ENCODE measurements around the gene PYCARD. TPM values are rescaled to one million over a fixed set of nuclear protein-coding genes. Genes with fewer than 3 reads are reported as not detected.
"Not testable (repeated sequence)": the region's sequence is repeated elsewhere in the genome, so short reads cannot be mapped to it uniquely, and the experiment has no call there.

Gene PYCARD
- total RNA-seq, 4 donors from 2014 or later = 43.8 to 162 (median 121) TPM

DNA sequence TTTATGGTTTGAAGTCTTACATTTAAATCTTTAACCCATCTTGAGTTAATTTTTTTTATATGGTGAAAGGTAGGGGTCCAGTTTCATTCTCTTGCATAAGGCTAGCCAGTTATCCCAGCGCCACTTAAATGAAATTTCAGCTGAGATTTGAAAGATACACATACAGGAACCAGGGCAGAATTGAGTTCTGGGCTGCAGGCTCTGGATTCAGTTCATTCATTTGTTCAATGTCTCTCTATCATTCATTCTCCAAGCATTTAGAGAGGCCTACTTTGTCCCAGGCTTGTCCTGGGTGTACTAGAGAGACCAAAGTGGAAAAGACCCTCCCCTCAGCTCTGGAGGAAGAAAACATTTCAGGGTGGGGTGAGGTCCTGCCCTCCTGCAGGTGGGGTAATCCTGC is 10.8 kb upstream of the PYCARD start:
- Histone ChIP-seq H3K27me3 (peaks cover 23% of the 10 kb centered on the region), H3K4me3 (no peak overlapping the region), H3K27ac (no peak overlapping the region), H3K9me3 (no peaks in the 10 kb centered on the region), H3K36me3 (no peaks in the 10 kb centered on the region), H3K4me1 (peaks cover 32% of the 10 kb centered on the region)
- no peak for TF ChIP-seq POLR2AphosphoS5 (IDR thresholded peaks at IDR 0.05)
- no peak for TF ChIP-seq EP300 (IDR thresholded peaks at IDR 0.05)
- 100% methylated on average over 1 of the region's 1 CpG for WGBS
- DNase-seq (ENCODE audit: low spot score in 2 of 2) = no peak

DNA sequence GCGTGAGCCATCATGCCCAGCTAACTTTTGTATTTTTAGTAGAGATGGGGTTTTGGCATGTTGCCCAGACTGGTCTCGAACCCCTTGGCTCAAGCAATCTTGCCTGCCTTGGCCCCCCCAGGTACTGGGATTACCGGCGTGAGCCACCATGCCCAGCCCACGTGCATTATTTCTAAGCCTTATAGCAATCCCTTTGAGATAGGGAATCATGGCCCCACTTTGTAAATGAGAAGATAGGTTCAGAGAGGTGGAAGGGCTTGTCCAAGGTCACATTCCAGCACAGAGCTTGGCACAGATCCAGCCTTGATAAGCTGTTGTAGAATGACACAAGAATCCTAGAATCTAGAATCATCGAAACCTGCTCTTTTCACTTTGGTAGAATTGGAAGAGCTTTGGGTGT is 4.2 kb upstream of the PYCARD start:
- H3K27me3 ChIP-seq = no peaks in the 10 kb centered on the region
- no peak overlapping the region for H3K4me3 ChIP-seq
- H3K27ac ChIP-seq = no peak overlapping the region
- TF ChIP-seq EP300 (IDR thresholded peaks at IDR 0.05) (no peak), POLR2A (IDR thresholded peaks at IDR 0.05) (no peak), POLR2AphosphoS5 (IDR thresholded peaks at IDR 0.05) (no peak)
- TF ChIP-seq, protein P1, sequence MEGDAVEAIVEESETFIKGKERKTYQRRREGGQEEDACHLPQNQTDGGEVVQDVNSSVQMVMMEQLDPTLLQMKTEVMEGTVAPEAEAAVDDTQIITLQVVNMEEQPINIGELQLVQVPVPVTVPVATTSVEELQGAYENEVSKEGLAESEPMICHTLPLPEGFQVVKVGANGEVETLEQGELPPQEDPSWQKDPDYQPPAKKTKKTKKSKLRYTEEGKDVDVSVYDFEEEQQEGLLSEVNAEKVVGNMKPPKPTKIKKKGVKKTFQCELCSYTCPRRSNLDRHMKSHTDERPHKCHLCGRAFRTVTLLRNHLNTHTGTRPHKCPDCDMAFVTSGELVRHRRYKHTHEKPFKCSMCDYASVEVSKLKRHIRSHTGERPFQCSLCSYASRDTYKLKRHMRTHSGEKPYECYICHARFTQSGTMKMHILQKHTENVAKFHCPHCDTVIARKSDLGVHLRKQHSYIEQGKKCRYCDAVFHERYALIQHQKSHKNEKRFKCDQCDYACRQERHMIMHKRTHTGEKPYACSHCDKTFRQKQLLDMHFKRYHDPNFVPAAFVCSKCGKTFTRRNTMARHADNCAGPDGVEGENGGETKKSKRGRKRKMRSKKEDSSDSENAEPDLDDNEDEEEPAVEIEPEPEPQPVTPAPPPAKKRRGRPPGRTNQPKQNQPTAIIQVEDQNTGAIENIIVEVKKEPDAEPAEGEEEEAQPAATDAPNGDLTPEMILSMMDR (IDR thresholded peaks at IDR 0.05) = no peak
- 55% methylated on average over 6 of the region's 6 CpGs for WGBS
- H3K36me3 ChIP-seq = no peaks in the 10 kb centered on the region
- peaks cover 20% of the 10 kb centered on the region for H3K4me1 ChIP-seq
- no peak for DNase-seq (ENCODE audit: low spot score in 2 of 2)
- H3K9me3 ChIP-seq = no peaks in the 10 kb centered on the region

DNA sequence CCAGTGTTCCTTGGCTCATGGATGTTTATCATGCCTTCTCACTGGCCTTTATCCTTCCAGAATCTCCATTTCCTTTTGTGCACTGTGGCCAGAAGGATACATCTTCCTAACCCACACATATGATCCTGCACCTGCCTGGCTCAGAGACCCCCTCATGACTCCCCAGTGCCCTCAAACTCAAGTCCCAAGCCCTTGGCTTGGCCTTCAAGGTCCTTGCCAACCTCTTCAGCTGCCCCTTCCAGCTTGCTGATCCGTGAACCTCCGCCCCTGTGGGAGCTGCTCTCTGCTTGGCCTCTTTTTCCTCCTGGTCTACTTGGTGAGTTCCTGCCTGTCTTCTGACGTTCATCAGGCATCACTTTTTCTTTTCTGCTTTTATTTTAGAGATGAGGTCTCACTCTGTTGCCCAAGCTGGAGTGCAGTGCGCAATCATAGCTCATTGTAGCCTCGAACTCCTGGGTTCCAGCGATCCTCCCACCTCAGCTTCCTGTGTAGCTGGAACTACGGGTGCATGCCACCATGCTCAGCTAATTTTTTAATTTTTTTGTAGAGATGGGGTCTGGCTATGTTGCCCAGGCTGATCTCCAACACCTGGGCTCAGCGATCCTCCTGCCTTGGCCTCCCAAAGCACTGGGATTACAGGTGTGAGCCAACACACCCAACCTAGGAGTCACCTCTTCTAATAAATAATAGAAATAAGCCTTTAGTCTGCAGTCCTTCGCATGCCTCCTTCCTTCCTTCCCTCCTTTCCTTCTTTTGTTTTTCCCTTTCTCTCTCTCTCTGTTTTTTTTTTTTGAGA is 2.5 kb upstream of the PYCARD start:
- WGBS = 85% methylated on average over 9 of the region's 9 CpGs
- Histone ChIP-seq H3K4me1 (peaks cover 34% of the 10 kb centered on the region), H3K27me3 (no peaks in the 10 kb centered on the region), H3K4me3 (no peak overlapping the region), H3K27ac (no peak overlapping the region), H3K36me3 (no peaks in the 10 kb centered on the region), H3K9me3 (no peaks in the 10 kb centered on the region)
- DNase-seq (ENCODE audit: low spot score in 2 of 2) = no peak
- TF ChIP-seq EP300 (IDR thresholded peaks at IDR 0.05) (no peak), POLR2AphosphoS5 (IDR thresholded peaks at IDR 0.05) (no peak)

DNA sequence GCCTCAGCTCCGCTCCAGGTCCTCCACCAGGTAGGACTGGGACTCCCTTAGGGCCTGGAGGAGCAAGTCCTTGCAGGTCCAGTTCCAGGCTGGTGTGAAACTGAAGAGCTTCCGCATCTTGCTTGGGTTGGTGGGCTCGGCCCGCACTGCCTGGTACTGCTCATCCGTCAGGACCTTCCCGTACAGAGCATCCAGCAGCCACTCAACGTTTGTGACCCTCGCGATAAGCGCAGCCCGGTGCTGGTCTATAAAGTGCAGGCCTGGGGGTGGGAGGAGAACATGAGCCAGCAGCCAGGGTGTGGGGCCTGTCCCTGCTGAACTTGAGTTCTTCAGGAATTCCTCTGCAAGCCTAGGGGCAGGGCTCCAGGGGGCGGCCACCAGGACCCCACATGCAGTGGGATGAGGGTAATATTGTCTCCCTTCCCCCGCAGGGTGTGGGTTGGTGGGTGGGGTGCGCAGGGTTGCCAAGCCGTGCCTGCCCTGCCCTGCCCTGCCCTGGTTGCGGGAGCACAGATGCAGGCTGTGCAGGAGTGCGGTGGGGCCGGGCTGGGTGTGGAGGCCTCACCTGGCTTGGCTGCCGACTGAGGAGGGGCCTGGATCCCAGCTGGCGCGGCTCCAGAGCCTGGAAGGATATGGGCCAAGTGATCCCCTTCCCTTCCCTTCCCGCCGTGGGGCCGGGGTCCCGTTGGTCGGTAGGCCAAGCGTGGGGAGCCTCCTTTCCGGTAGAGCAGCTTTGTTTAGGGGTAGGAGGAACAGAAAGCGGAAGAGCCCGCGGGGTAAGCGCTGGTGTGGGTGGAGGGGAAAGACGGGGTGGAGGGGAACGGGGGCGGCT is 762 bp downstream of the PYCARD start:
- Histone ChIP-seq H3K9me3 (no peaks in the 10 kb centered on the region), H3K4me1 (peaks cover 54% of the 10 kb centered on the region), H3K27ac (peak overlapping the region; percentile 77), H3K27me3 (no peaks in the 10 kb centered on the region), H3K36me3 (peaks cover 2% of the 10 kb centered on the region), H3K4me3 (peak overlapping the region; percentile 69)
- WGBS = 2% methylated on average over 9 of the region's 35 CpGs
- DNase-seq (ENCODE audit: low spot score in 2 of 2) = peak in 1 of 2 donors; percentile 79
- TF ChIP-seq POLR2A (IDR thresholded peaks at IDR 0.05) (no peak), POLR2AphosphoS5 (IDR thresholded peaks at IDR 0.05) (peak in 1 of 3 donors; percentile 6)

DNA sequence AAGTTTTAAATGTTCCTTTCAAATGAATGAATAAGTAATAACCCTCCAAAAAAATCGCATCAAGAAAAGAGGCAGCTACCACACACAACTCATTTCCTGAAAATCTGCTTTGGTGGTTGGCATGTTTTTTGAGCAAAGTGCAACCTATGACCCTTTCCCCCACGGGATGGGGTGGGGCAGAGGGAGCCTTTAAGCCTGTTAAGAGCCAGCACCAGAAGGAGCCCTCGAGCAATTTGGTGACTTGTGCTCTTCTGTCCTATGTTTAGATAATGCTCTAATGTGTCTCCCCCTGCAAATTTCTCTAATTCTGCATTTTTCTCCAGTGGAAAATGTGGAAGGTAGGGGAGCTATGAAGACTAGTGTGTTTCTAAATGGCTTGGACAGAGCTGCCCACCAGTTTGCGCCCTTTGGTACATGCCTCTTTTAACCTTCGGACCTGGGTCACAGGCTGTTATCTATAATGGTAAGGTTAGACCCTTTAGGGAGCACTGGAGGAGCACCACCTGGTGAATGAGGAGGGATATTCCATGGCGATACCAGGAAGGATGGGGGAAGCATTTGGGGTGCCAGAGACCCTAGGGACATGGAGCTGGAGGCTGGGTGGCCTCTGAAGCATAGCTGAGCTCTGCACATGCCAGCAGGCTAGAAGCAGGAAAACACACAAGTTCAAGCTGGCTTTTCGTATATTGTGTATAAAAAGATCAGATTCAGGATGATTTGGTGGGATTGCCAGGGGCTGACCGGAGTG is 1.6 kb downstream of the PYCARD start:
- Histone ChIP-seq H3K4me3 (peak overlapping the region; percentile 69), H3K4me1 (peaks cover 54% of the 10 kb centered on the region), H3K27me3 (no peaks in the 10 kb centered on the region), H3K27ac (peak overlapping the region; percentile 15), H3K9me3 (no peaks in the 10 kb centered on the region), H3K36me3 (peaks cover 10% of the 10 kb centered on the region)
- TF ChIP-seq POLR2AphosphoS5 (IDR thresholded peaks at IDR 0.05) = no peak
- TF ChIP-seq EP300 (IDR thresholded peaks at IDR 0.05) = no peak
- TF ChIP-seq, protein P1 (IDR thresholded peaks at IDR 0.05) = no peak
- 44% methylated on average over 8 of the region's 8 CpGs for WGBS
- DNase-seq (ENCODE audit: low spot score in 2 of 2) = no peak

DNA sequence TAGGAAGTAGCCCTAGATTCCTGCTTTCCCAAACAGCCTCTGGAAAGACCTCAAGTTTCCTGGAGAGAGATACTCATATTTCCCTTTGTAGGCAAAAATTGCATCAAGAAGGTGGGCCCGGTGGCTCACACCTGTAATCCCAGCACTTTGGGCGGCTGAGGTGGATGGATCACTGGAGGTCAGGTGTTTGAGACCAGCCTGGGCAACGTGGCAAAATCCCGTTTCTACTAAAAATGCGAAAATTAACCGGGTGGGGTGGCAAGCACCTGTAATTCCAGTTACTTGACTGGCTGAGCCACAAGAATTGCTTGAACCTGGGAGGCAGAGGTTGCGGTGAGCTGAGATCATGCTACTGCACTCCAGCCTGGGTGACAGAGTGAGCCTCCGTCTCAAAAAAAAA is 2.4 kb downstream of the PYCARD start:
- not testable (repeated sequence) for H3K4me3 ChIP-seq; DNase-seq (ENCODE audit: low spot score in 2 of 2); H3K9me3 ChIP-seq; H3K27ac ChIP-seq; H3K27me3 ChIP-seq
- 83% methylated on average over 8 of the region's 8 CpGs for WGBS
- Histone ChIP-seq H3K36me3 (peaks cover 18% of the 10 kb centered on the region), H3K4me1 (peaks cover 54% of the 10 kb centered on the region)
